Panc1 (cell line): ENCODE results near the gene MAML3. TPM values are rescaled to one million over a fixed set of nuclear protein-coding genes. Genes with fewer than 3 reads are reported as not detected.

ENCODE experiments used
- ATAC-seq: fragments of 200-7000 bp; cut with Tn5 transposase; 2 replicates; pipeline ENCODE4 v1.9.1; 2020; ENCODE audit warnings: mild to moderate bottlenecking, moderate library complexity
- BruUV-seq: library from RNA; stranded (reverse); fragments of 400-500 nt; replicated peaks from 2 replicates; lab custom pipeline; 2021; lab: Mats Ljungman, UMichigan
- CTCF ChIA-PET: fragments of 300-600 bp; sonication (Branson Sonifier 250); formaldehyde crosslinking; loops from one replicate; lab custom pipeline; 2022; ENCODE audit warnings: antibody characterized with exemption; lab: Charles Lee
- POLR2A ChIA-PET: fragments of 300-600 bp; sonication (Branson Sonifier 250); formaldehyde crosslinking; loops from one replicate; lab custom pipeline; 2022; ENCODE audit warnings: antibody characterized with exemption; lab: Charles Lee
- DNase-seq: peaks from one replicate; pipeline ENCODE4 v3.0.0-alpha.2; 2010; ENCODE audit warnings: low read depth, low spot score
- H3K27ac ChIP-seq: 2 replicates; pipeline ENCODE4 v1.5.1; 2011; ENCODE audit warnings: mild to moderate bottlenecking, low read length, inconsistent platforms
- H3K27me3 ChIP-seq: fragments of 200-500 bp; sonication (Bioruptor generic); 2 replicates; pipeline ENCODE4 v1.6.0; 2014; ENCODE audit warnings: low read length, inconsistent platforms; ENCODE audit not compliant: control insufficient read depth, insufficient read depth
- H3K36me3 ChIP-seq: fragments of 200-500 bp; sonication (Bioruptor generic); 2 replicates; pipeline ENCODE4 v1.5.1; 2014; ENCODE audit warnings: inconsistent platforms, mild to moderate bottlenecking, low read length, moderate library complexity; ENCODE audit not compliant: control insufficient read depth, insufficient read depth
- H3K4me1 ChIP-seq: 2 replicates; pipeline ENCODE4 v1.5.1; 2011; ENCODE audit warnings: inconsistent platforms, mild to moderate bottlenecking, low read length, moderate library complexity; ENCODE audit not compliant: control insufficient read depth, insufficient read depth
- H3K4me3 ChIP-seq, 2 experiments: 2 replicates each; pipeline ENCODE4 v1.5.1; 2011 to 2012; ENCODE audit warnings: low read depth in 2 of 2, low read length in 2 of 2, mild to moderate bottlenecking in 2 of 2, inconsistent platforms in 1 of 2, moderate library complexity in 1 of 2
- H3K9me3 ChIP-seq: fragments of 200-500 bp; sonication (Bioruptor generic); 2 replicates; pipeline ENCODE4 v1.5.1; 2014; ENCODE audit warnings: low read depth, mild to moderate bottlenecking, inconsistent platforms, low read length, moderate library complexity; ENCODE audit not compliant: control insufficient read depth, insufficient read depth
- POLR2AphosphoS5 ChIP-seq: IDR thresholded peaks from 2 replicates; pipeline ENCODE4 v1.6.1; 2012; ENCODE audit warnings: mild to moderate bottlenecking, low read depth, low read length, moderate library complexity
- REST ChIP-seq, 2 experiments: IDR thresholded peaks; 2 replicates each; pipeline ENCODE4 v1.6.1; 2011 to 2012; ENCODE audit warnings: low read depth in 2 of 2, control low read depth in 1 of 2, low read length in 1 of 2, mild to moderate bottlenecking in 1 of 2, moderate library complexity in 1 of 2; ENCODE audit not compliant: insufficient read depth in 1 of 2
- SIN3A ChIP-seq: IDR thresholded peaks from 2 replicates; pipeline ENCODE4 v1.6.1; 2012; ENCODE audit warnings: low read depth, mild to moderate bottlenecking, low read length, moderate library complexity, borderline replicate concordance; ENCODE audit not compliant: insufficient read depth
- TCF7L2 ChIP-seq: IDR thresholded peaks from 2 replicates; pipeline ENCODE4 v1.6.1; 2011; ENCODE audit warnings: mild to moderate bottlenecking, low read depth, low read length, inconsistent platforms
- in situ Hi-C: cut with HindIII; loops from 2 replicates; pipeline ENCODE4 v1.10.0; 2016; ENCODE audit warnings: low sequenced_read_pairs, low pct_unique_long_range_greater_than_20kb
- intact Hi-C: fragments of 100-400 bp; cut with micrococcal nuclease; formaldehyde crosslinking; loops from one replicate; pipeline ENCODE4 v1.10.0; 2022; ENCODE audit not compliant: unreplicated experiment
- total RNA-seq: library from RNA; stranded (reverse); gene quantifications from one replicate; pipeline ENCODE4 v1.2.1, GENCODE V29; 2021; ENCODE audit not compliant: unreplicated experiment
- TF ChIP-seq, protein P1 (sequence below): fragments of 450-650 bp; IDR thresholded peaks from 2 replicates; pipeline ENCODE4 v1.5.1; 2017; ENCODE audit warnings: mild to moderate bottlenecking

The MAML3 gene
- total RNA-seq, 1 experiment from 2014 or later = 7.7 TPM

DNA sequence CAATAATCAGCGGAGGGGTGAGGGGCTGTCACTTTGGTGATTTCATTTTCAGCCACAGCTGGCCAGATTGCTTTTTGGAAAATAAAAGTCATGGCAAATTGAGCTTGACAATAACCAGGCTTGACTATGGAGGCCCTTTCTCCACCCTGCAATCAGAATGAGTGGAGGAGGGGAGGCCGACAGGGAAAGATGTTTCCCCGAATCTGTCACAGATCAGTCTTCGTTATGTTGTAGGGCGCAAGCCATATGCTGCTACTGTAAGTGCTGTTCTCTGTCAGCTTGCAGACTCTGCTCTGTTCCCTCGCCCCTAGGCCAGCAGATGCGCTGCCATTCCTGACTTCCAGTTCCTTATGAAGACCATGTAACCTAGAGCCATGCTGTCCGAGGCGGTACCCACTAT is 374.3 kb downstream of the MAML3 start:
- ChIA-PET CTCF (no interaction called here), POLR2A (interaction anchor here (0.5 kb wide), 1 partner anchor 108 kb away, joined by 4 read pairs; no protein-coding TSS in a partner anchor)
- Histone ChIP-seq H3K4me1 (no peaks in the 10 kb centered on the region), H3K9me3 (no peaks in the 10 kb centered on the region), H3K27ac (no peak overlapping the region), H3K36me3 (no peaks in the 10 kb centered on the region), H3K4me3 (no peak overlapping the region), H3K27me3 (no peaks in the 10 kb centered on the region)
- DNase-seq (no peak), ATAC-seq (no peak)
- intact Hi-C loops = no loop called here
- in situ Hi-C loops = no loop called here
- BruUV-seq = no TSS peak
- TF ChIP-seq SIN3A (no peak), POLR2AphosphoS5 (no peak), REST (IDR thresholded peaks at IDR 0.05; ENCODE audit: insufficient read depth in 1 of 2, low read depth in 2 of 2, low read length in 1 of 2) (no peak), TCF7L2 (no peak)
- TF ChIP-seq, protein P1, sequence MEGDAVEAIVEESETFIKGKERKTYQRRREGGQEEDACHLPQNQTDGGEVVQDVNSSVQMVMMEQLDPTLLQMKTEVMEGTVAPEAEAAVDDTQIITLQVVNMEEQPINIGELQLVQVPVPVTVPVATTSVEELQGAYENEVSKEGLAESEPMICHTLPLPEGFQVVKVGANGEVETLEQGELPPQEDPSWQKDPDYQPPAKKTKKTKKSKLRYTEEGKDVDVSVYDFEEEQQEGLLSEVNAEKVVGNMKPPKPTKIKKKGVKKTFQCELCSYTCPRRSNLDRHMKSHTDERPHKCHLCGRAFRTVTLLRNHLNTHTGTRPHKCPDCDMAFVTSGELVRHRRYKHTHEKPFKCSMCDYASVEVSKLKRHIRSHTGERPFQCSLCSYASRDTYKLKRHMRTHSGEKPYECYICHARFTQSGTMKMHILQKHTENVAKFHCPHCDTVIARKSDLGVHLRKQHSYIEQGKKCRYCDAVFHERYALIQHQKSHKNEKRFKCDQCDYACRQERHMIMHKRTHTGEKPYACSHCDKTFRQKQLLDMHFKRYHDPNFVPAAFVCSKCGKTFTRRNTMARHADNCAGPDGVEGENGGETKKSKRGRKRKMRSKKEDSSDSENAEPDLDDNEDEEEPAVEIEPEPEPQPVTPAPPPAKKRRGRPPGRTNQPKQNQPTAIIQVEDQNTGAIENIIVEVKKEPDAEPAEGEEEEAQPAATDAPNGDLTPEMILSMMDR = no peak

DNA sequence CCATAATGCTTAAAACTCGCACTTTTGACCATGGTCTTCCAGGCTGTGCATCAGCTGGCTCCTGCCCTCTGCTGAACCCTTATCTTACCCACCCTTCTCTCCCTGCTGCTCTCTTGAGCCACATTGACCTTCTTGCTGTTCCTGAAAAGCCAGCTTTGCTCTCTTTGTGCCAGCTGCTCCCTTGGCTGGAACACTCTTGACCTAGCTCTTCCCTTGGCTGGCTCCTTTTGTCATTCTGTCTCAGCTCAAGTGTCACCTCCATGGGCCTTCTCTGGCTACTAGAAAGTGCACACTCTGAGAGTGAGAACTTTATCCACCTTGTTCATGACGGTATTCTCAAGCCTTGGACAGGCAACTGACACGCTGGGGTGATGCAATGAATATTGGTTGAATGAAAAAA is 376.2 kb downstream of the MAML3 start:
- DNase-seq = no peak
- H3K4me3 ChIP-seq = no peak overlapping the region
- H3K27me3 ChIP-seq = no peaks in the 10 kb centered on the region
- no peak overlapping the region for H3K27ac ChIP-seq
- in situ Hi-C loops = no loop called here
- no peak for TF ChIP-seq SIN3A
- no peak for TF ChIP-seq REST (IDR thresholded peaks at IDR 0.05; ENCODE audit: insufficient read depth in 1 of 2, low read depth in 2 of 2, low read length in 1 of 2)
- TF ChIP-seq POLR2AphosphoS5 = no peak
- TF ChIP-seq, protein P1 = no peak
- no peak for TF ChIP-seq TCF7L2
- POLR2A ChIA-PET = no interaction called here
- no peaks in the 10 kb centered on the region for H3K9me3 ChIP-seq
- CTCF ChIA-PET = no interaction called here
- no peaks in the 10 kb centered on the region for H3K36me3 ChIP-seq
- H3K4me1 ChIP-seq = no peaks in the 10 kb centered on the region
- no peak for ATAC-seq
- no TSS peak for BruUV-seq
- intact Hi-C loops = no loop called here
